GM12801 (cell line): ENCODE results near the gene NUP85.

Experiments
- CTCF ChIP-seq: IDR thresholded peaks from one replicate; pipeline ENCODE4 v1.5.1; 2011; ENCODE audit warnings: control low read depth; ENCODE audit not compliant: insufficient read length; ENCODE audit errors: extremely low read depth

Gene NUP85

DNA sequence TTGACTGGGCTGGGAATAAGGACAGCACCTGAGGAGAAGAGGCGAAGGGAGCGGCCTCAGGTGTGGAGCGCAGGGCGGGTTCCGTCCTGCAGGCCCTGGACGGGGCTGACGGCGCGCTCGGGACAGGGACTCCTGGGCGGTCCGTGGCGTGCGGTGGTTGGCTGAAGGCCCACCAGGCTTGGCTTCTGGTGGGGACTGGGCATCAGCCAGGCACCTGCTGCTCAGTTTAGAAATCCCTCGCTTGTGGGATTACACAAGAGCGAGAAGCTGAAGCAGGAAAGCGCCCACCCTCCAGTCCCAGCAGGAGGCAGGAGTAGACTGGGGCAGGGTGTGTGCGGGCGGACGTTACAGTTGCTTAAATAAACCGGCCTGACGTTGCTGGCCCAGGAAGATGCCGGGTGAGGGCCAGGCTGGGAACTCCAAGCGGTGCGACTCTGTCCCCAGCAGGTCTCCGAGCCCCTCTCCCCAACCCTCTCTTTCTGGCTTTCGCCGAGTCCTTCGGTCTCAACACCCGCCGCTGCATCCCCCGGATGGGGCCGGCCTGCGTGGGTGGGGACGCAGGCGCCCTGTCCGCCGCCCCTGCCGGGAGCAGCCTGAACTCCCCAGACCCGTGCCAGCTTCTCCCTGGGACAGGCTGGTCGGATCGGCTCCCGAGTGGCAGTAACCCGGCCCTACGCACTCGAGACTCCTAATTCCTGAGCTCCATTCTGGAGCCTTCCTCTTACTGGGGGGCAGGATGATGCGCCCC is 64.9 kb downstream of the NUP85 start:
- no peak for TF ChIP-seq CTCF

GRCh38 chr17:75270966-75271232 is 65.4 kb downstream of the NUP85 start, which contains the start of gene MIF4GD:
TSS of gene MIF4GD (minus strand) at chr17:75271231. CDS start at chr17:75270195, 1,036 bp downstream.
- TF ChIP-seq CTCF = no peak

DNA sequence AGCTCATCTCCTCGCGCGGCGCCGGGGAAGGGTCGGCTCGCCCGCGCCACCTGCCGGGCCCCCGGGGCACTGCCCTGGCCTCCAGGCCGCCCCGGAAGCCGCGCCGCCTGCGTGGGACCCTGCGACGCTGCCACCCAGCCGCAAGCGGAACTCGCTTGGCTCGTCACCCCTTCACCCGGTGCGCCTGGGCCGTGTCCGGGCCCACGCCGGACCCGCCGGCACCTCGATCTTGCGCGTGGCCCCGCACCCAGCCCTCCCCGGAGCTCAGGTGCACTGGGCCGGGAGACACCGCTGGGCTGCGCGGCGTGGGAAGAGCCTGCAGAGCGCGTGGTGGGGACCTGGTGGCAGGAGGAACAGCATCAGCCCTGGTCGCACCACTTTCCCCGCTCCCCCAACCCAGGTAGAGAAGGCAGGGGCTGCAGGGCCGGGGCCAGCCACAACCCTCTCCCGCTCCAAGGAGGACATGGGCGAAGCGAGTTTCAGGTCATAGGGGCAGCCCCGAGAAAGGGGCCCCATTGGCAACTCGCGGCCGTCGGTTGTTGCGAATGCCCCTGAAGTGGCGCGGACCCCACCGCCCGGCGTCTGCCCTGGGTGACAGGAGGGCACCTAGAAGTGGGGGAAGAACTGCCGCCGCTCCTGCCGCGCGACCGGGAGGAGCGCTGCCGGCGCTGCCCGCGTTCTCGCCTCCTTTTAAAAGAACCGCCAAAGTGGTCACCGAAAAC is 65.9 kb downstream of the NUP85 start:
- TF ChIP-seq CTCF = no peak

DNA sequence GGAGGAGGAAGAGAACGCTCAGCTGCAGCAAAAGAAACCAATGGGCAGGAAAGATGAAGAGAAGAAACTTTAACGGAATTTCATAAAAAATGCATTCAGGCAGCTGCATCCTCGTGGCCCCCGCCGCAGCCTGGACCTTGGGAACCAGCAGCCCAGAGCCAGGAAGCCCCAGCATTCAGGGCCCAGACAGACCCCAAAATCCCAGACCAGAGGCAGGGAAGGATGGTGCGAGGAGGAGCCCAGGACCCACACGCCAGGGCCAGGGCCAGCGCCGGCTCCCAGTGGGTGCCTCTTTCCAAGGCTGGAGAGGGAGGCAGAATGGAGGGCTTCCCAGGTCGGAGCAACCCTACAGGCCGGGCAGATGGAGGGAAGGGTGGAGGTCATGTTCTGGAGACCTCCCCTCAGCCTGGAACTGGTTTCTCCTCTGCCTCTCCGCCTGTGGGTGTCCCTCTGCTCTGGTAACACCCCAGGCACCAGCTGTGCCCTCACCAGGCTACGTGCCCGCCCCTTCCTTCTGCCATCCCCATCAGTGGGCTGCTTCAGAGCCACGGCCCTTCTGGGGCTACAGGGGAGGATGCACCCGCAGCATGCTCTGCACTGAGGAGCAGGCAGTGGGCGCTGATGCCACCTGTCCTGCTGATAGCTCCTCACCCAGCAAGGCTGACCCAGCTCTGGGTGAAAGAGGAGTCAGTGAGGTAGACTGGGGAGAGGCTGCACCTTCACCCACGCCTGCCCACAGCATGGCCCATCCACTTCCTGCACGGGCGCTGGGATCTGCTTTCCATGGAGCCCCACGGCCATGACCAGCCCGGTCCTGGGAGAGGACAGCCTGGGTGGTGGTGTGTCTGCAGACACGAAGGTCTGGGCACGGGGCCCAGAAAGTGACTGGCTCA is 66.7 kb downstream of the NUP85 start:
- no peak for TF ChIP-seq CTCF

DNA sequence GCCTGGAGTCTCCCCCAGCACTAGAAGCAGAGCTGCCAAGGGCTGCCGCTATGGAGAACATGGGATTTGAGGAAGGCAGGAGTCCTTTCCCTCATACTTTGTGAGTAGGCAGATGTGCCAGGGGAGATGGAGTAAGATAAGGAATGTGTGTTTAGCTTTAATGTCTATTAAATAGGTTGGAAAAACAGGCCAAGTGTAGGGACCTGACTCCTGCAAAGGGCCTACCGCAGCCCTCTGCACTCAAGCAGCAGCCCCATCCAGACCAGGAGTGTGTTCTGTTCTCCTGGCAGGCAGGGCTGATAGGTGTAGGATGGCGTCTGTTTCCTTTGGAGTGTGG is 67.3 kb downstream of the NUP85 start:
- TF ChIP-seq CTCF = no peak

- no peak for TF ChIP-seq CTCF
These were observed 68.7 kb downstream of the NUP85 start for GRCh38 chr17:75273977-75274708.

DNA sequence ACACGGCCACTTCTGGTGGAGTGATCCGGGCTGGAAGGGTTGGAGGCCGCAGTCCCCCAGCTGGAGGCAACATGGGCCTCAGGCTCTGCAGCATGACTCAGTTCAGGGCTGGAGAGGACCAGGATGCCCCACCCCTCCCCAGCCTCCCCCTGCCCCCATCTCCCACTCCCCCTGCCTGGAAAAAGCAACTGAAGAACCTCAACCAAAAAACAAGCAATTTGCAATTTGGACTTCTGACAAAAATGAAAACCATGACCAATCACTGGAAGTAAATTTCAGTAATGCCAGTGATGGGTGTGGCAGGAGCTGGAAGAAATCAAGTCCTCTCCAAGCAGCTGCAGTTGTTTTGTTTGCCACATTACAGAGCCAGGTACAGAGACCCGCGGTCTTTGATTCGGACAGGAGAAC is 72.2 kb downstream of the NUP85 start:
- no peak for TF ChIP-seq CTCF
